ENCODE results near the gene CADPS.

Gene CADPS

GRCh38 chr3:62918131-62918530, 42.9 kb upstream of the CADPS start:
- TF ChIP-seq CTCF (IDR thresholded peaks at IDR 0.05; ENCODE audit: low read depth, low read length): no peak
- no peak for DNase-seq (ENCODE audit: low read depth in 2 of 2)
- H3K4me3 ChIP-seq (replicated peaks in 1 of 2; ENCODE audit: low read depth in 2 of 2, low read length in 2 of 2): no peak overlapping the region

- TF ChIP-seq CTCF (IDR thresholded peaks at IDR 0.05; ENCODE audit: low read depth, low read length): no peak
- no peak overlapping the region for H3K4me3 ChIP-seq (replicated peaks in 1 of 2; ENCODE audit: low read depth in 2 of 2, low read length in 2 of 2)
- no peak for DNase-seq (ENCODE audit: low read depth in 2 of 2)
Measured at GRCh38 chr3:62911526-62911925, 36.3 kb upstream of the CADPS start.

- H3K4me3 ChIP-seq (replicated peaks in 1 of 2; ENCODE audit: low read depth in 2 of 2, low read length in 2 of 2): no peak overlapping the region
- TF ChIP-seq CTCF (IDR thresholded peaks at IDR 0.05; ENCODE audit: low read depth, low read length): no peak
- DNase-seq (ENCODE audit: low read depth in 2 of 2): no peak
Measured at GRCh38 chr3:62905331-62905730, 30.1 kb upstream of the CADPS start.

- no peak overlapping the region for H3K4me3 ChIP-seq (replicated peaks in 1 of 2; ENCODE audit: low read depth in 2 of 2, low read length in 2 of 2)
- no peak for DNase-seq (ENCODE audit: low read depth in 2 of 2)
- TF ChIP-seq CTCF (IDR thresholded peaks at IDR 0.05; ENCODE audit: low read depth, low read length): no peak
Measured at GRCh38 chr3:62898530-62899496, 23.6 kb upstream of the CADPS start.

GRCh38 chr3:62895901-62896300, 20.7 kb upstream of the CADPS start:
- TF ChIP-seq CTCF (IDR thresholded peaks at IDR 0.05; ENCODE audit: low read depth, low read length): no peak

GRCh38 chr3:62892951-62893350, 17.7 kb upstream of the CADPS start:
- no peak for DNase-seq (ENCODE audit: low read depth in 2 of 2)
- no peak overlapping the region for H3K4me3 ChIP-seq (replicated peaks in 1 of 2; ENCODE audit: low read depth in 2 of 2, low read length in 2 of 2)
- TF ChIP-seq CTCF (IDR thresholded peaks at IDR 0.05; ENCODE audit: low read depth, low read length): no peak

More at GRCh38 chr3:62895901-62896300, 20.7 kb upstream of the CADPS start:
- no peak for DNase-seq (ENCODE audit: low read depth in 2 of 2)
- no peak overlapping the region for H3K4me3 ChIP-seq (replicated peaks in 1 of 2; ENCODE audit: low read depth in 2 of 2, low read length in 2 of 2)

Data from cardiac fibroblast (primary cell).